Dermis microvascular lymphatic vessel endothelial cell (primary cell): ENCODE results near the gene CLTC. TPM values are rescaled to one million over a fixed set of nuclear protein-coding genes. Genes with fewer than 3 reads are reported as not detected.
A peak's percentile ranks its signal among the peaks of the same experiment; 100 is the strongest.

Experiments
- DNase-seq, 2 donors: peaks; one replicate each; pipeline versions ENCODE4 v3.0.0 to v3.0.0-alpha.2; 2010; ENCODE audit warnings: low read depth in 2 of 2
- total RNA-seq: library from RNA; depleted of rRNA; stranded (reverse); fragments of >200 nt; gene quantifications from 2 replicates; pipeline ENCODE4 v1.2.1, GENCODE V29; 2014

Gene CLTC
- total RNA-seq, 1 donor from 2014 or later, result 371 TPM

DNA sequence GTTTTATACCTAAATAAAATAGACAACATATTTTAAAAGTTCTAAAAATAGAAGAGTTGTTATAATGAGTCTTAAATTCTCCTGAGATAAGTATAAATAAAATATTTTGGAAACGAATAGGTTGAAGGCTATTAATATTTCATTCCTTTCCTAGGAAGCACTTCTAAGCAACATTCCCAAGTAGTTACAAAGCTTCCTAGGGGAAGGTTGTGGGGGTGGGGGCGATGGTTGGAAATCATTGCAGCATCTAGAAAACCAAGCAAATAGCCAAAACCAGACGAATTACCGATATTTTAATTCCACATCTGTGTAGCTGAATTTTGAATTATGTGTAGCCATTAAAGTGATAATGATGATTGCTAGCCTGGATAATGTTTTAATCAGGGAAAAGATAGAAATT lies 60.6 kb downstream of the CLTC start:
- no peak for DNase-seq

GRCh38 chr17:59683283-59683682 lies 63.6 kb downstream of the CLTC start:
- no peak for DNase-seq

DNA sequence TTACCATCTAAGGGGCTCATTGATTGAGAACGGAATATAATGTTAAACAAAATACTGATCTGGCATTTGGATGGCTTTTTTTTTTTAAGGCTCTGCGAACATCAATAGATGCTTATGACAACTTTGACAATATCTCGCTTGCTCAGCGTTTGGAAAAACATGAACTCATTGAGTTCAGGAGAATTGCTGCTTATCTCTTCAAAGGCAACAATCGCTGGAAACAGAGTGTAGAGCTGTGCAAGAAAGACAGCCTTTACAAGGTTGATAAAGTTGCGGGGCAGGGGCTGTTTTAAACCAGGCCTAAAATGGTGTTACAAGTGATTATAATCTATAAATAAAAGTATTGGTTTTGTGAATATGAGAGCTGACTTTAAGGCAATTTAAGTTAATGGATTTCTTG lies 65.3 kb downstream of the CLTC start:
- DNase-seq, result no peak

- DNase-seq, result no peak
These were observed 68.3 kb downstream of the CLTC start for GRCh38 chr17:59688008-59688407.

- no peak for DNase-seq
These were observed 68.8 kb downstream of the CLTC start for GRCh38 chr17:59688496-59688895.

GRCh38 chr17:59693582-59693981 lies 73.9 kb downstream of the CLTC start:
- DNase-seq, result no peak

- DNase-seq, result no peak
These were observed 74.6 kb downstream of the CLTC start for GRCh38 chr17:59694344-59694743.

GRCh38 chr17:59695945-59696681 lies 76.4 kb downstream of the CLTC start:
- no peak for DNase-seq

- DNase-seq, result no peak
These were observed 77.1 kb downstream of the CLTC start for GRCh38 chr17:59696682-59697277.

- no peak for DNase-seq
These were observed 78.4 kb downstream of the CLTC start for GRCh38 chr17:59698143-59698542.

DNA sequence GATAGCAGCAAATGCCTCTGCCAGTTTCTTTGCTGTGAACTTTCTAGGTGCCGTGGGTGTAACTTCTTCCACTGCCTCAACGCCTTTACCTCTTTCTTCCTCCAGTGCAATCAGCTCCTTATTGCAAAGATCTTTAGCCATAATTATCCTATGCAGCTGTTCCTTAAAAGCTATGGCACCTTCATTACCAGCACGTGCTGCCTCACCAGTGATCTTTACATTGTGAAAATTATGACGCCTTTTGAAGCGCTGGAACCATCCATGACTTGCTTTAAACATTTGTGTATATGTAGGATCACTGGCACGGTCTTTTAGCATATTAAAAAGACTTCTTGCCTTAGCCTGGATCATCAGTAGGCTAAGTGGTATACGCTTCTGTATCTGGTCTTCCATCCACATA lies 79.5 kb downstream of the CLTC start:
- no peak for DNase-seq

GRCh38 chr17:59699786-59700185 lies 80.1 kb downstream of the CLTC start:
- no peak for DNase-seq

DNA sequence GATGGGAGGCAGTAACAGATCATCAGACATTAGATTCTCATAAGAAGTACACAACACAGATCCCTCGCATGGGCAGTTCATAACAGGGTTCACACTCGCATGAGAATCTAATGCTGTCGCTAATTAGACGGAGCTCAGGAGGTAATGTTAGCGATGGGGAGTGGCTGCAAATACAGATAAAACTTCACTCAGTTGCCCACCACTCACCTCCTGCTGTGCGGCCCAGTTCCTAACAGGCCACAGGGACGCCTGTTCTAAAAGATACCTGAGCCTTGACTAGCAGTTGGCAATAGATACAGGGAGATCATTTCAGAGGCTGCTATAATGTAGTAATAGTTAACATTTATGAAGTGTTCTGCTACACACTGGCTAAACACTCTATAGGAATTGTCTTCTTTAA lies 82.6 kb downstream of the CLTC start:
- no peak for DNase-seq

DNA sequence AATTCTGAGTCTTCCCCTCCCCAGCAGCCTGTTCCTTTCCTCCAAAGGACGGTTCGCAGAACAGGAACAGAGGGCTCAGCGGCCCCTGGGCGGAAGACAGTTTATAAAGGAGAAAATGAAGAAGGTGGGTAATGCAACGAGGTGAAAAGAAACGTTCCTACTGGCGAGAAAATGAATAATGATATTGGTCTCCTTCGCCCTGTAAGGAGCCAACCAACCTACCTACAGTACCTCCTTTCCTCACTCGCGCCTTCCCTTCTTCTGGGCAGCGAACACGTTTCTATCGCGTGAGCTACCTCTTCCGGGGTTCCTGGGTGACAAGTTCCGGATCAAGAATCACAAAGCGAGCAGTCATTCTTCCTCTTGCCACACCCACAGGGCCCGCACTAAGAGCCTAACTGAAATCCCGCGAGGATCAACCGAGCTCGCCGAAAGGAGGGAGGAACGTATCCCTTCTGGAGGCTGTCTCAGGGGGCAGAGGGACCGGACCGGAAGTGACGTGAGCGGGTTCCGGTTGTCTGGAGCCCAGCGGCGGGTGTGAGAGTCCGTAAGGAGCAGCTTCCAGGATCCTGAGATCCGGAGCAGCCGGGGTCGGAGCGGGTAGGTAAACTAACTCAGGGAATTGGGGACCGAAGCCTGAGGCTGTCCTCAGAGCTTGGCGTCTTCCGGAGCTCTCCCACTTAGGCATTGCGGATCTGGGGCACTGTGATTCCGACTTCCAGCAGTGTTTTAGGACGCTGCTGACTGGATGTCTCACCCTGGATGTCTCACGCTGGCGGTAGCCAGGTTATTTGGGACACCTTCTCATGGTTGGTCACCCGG lies 87.7 kb downstream of the CLTC start, which contains the start of the genes PTRH2 and VMP1:
Gene PTRH2, minus strand, starts transcription at position 282 of the 822 bp plus-strand sequence. CDS start 9,452 bp downstream, outside the sequence.
Gene VMP1, plus strand, starts transcription at position 506 of the 822 bp plus-strand sequence. CDS start 23,793 bp downstream, outside the sequence.
- DNase-seq, result peak; percentile 98 to 100

GRCh38 chr17:59707971-59708430 lies 88.3 kb downstream of the CLTC start:
- DNase-seq, result no peak

DNA sequence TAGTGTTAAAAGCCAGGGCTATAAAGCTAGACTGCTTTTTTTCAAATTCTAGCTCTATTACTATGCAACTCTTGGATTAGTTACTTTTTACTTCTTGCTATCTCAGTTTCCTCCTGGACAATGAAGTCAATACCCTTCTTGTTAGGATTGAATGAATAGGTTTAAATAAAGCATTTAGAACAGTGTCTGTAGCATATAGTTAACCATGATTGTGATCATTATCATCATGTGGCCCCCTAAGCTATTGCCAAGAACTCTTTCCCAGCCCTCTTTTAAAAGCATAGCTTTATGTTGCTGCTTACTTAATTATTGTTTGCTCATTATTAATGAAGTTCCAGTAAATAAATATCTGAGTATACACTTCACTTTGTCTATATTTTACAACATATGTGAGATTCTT lies 92.2 kb downstream of the CLTC start:
- DNase-seq, result no peak

DNA sequence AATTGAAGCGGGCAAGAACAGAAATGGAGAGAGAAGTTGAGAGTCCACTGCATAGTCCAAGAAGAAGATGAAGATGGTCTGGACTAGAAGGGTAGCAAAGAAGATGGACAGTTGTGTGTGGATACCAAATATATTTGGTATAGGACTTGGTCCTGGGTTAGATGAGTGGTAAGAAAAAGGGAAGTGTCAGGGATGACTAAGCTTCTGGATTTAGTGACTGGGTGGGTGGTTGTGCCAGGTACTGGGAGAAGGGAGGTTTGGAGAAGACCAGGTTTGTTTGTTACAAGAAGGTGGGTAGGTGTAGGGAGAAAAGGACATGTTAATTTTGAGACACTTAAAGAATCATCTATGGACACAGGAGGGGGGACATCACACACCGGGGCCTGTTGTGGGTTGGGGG lies 93.2 kb downstream of the CLTC start:
- no peak for DNase-seq

- no peak for DNase-seq
These were observed 94.6 kb downstream of the CLTC start for GRCh38 chr17:59714255-59714654.

DNA sequence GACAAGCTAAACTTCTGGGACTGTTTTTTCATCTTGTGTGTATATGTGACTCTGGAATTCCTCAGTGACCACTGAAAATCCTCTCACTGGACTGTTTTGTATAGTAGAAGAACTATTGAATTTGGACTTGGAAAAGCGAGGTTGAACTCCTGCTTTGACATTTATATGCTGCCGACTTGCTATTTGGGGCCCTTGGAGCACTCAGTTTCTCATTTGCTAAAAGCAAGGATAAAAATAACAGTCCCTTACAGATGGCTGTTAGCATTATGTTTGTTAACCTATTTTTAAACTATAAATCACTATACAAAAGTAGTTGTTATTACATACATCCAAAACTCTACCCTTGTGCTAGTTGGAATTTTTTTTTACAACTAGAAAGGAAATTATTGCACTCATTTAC lies 96.7 kb downstream of the CLTC start:
- no peak for DNase-seq

DNA sequence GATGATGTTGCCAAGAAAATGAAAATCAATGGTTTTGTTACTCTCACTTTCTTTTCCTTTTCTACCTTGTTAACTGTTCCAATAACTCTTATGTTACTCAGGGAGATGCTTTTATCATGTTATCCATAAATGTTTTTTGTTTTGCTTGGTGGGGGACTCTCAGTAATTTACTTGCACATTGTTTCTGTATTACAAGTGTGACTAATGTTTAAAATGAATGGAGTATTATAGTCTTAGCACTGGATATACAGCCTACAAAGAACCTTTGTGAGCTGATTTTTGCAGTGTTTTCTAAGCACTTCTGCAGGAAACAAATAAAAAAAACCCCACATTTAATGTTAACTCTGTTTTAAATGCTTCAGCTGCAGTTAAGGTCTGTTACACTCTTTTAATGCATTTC lies 99.8 kb downstream of the CLTC start:
- no peak for DNase-seq

DNA sequence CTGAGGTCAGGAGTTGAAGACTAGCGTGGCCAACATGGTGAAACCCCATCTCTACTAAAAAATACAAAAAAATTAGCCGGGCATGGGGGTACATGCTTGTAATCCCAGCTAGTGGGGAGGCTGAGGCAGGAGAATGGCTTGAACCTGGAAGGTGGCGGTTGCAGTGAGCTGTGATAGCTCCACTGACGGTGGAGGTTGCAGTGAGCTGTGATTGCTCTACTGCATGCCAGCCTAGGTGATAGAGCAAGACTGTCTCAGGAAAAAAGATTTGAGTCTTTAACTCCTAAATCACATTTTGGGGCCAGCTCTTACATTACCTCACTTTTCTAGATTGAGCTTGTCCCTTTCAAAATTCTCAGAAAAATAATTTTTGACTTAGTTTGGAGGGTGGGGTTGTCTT lies 102.9 kb downstream of the CLTC start:
- DNase-seq, result no peak

DNA sequence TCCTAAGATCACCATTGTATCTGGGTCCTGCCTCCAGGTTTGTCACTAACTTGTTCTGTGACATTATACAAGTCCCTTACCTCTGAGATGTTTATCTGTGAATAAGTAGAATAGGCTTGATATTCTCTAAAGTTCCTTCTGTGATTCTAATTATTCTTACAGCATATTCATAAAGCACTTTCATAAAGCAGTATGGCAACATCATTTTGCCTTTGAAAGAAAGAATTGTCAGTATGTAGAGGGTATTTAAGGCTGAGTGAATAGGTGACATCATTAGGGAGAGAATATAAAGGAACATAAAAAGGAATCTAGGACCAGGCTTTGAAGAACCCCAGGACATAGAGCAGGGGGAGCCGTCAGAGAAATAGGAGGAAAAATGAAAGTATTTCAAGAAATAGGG lies 103.3 kb downstream of the CLTC start:
- no peak for DNase-seq
